Astrocyte (in vitro differentiated cells and primary cell): ENCODE measurements around the gene NDUFB11. TPM values are rescaled to one million over a fixed set of nuclear protein-coding genes. Genes with fewer than 3 reads are reported as not detected.

ENCODE experiments used
- DNase-seq: peaks from one replicate; pipeline ENCODE4 v3.0.0-alpha.2; 2010; ENCODE audit warnings: low read depth
- FAIRE-seq: peaks from 2 replicates; lab custom pipeline; 2011; peaks lifted over from hg19 to GRCh38; lab: Jason Lieb, UNC
- H2AFZ ChIP-seq: 2 replicates; pipeline ENCODE4 v1.6.0; 2012; ENCODE audit warnings: low read depth, low read length, inconsistent platforms
- H3K27ac ChIP-seq: 2 replicates; pipeline ENCODE4 v1.5.1; 2011; ENCODE audit warnings: low read depth, low read length, inconsistent platforms
- H3K27me3 ChIP-seq: 2 replicates; pipeline ENCODE4 v1.6.0; 2011; ENCODE audit warnings: low read length, inconsistent platforms; ENCODE audit not compliant: insufficient read depth
- H3K36me3 ChIP-seq: 2 replicates; pipeline ENCODE4 v1.5.1; 2011; ENCODE audit warnings: low read length, inconsistent platforms; ENCODE audit not compliant: insufficient read depth
- H3K4me1 ChIP-seq: 2 replicates; pipeline ENCODE4 v1.5.1; 2011; ENCODE audit warnings: low read length, inconsistent platforms; ENCODE audit not compliant: insufficient read depth
- H3K4me2 ChIP-seq: 2 replicates; pipeline ENCODE4 v1.6.0; 2012; ENCODE audit warnings: low read length, inconsistent platforms
- H3K4me3 ChIP-seq: 2 replicates; pipeline ENCODE4 v1.5.1; 2011; ENCODE audit warnings: low read depth, mild to moderate bottlenecking, low read length, inconsistent platforms; ENCODE audit not compliant: insufficient read depth
- H3K79me2 ChIP-seq: 2 replicates; pipeline ENCODE4 v1.6.0; 2012; ENCODE audit warnings: mild to moderate bottlenecking, low read length, inconsistent platforms; ENCODE audit not compliant: insufficient read depth
- H3K9ac ChIP-seq: 2 replicates; pipeline ENCODE4 v1.6.0; 2012; ENCODE audit warnings: mild to moderate bottlenecking, low read length, inconsistent platforms
- H3K9me3 ChIP-seq: 2 replicates; pipeline ENCODE4 v1.5.1; 2012; ENCODE audit warnings: low read depth, mild to moderate bottlenecking, low read length, inconsistent platforms; ENCODE audit not compliant: insufficient read depth
- H4K20me1 ChIP-seq: 2 replicates; pipeline ENCODE4 v1.6.0; 2012; ENCODE audit warnings: low read length, inconsistent platforms; ENCODE audit not compliant: insufficient read depth
- H3K27ac Mint-ChIP-seq: one replicate; pipeline ENCODE4 v1.8.0; 2021; ENCODE audit warnings: mild to moderate bottlenecking, mixed read lengths; ENCODE audit not compliant: unreplicated experiment
- H3K27me3 Mint-ChIP-seq: one replicate; pipeline ENCODE4 v1.8.0; 2021; ENCODE audit warnings: low read depth, mixed read lengths; ENCODE audit not compliant: unreplicated experiment
- H3K36me3 Mint-ChIP-seq: one replicate; pipeline ENCODE4 v1.8.0; 2021; ENCODE audit warnings: low read depth, mixed read lengths; ENCODE audit not compliant: unreplicated experiment
- H3K4me1 Mint-ChIP-seq: one replicate; pipeline ENCODE4 v1.8.0; 2021; ENCODE audit warnings: low read depth, mixed read lengths; ENCODE audit not compliant: unreplicated experiment
- H3K4me3 Mint-ChIP-seq: one replicate; pipeline ENCODE4 v1.8.0; 2021; ENCODE audit warnings: mild to moderate bottlenecking, moderate library complexity, mixed read lengths; ENCODE audit not compliant: unreplicated experiment
- H3K9me3 Mint-ChIP-seq: one replicate; pipeline ENCODE4 v1.8.0; 2021; ENCODE audit warnings: mild to moderate bottlenecking, mixed read lengths; ENCODE audit not compliant: unreplicated experiment
- EZH2 ChIP-seq: IDR thresholded peaks from 2 replicates; pipeline ENCODE4 v1.6.1; 2012; ENCODE audit warnings: mild to moderate bottlenecking, low read length, inconsistent platforms; ENCODE audit not compliant: insufficient read depth
- total RNA-seq: library from RNA; stranded (reverse); gene quantifications from 2 replicates; pipeline ENCODE4 v1.2.1, GENCODE V29; 2021
- TF ChIP-seq, protein P1 (sequence below): IDR thresholded peaks from 2 replicates; pipeline ENCODE4 v1.5.1; 2011; ENCODE audit warnings: low read depth, mild to moderate bottlenecking, inconsistent platforms, low read length, moderate library complexity; ENCODE audit not compliant: insufficient read depth

Gene NDUFB11
- total RNA-seq, 1 donor from 2014 or later, result 86.3 TPM

DNA sequence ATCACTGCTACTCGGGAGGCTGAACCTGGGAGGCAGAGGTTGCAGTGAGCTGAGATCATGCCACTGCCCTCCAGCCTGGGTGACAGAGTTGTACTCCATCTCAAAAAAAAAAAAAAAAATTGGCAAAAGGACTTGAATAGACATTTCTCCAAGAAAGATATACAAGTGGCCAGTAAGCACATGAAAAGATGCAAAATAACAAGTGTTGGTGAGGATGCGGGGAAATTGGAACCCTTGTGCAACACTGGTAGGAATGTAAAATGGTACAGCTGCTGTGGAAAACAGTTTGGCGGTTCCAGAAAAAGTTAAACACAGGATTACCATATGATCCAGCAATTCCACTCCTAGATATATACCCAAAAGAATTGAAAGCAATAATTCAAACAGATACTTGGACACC, 19.9 kb upstream of the NDUFB11 start:
- Histone ChIP-seq H3K36me3 (no peaks in the 10 kb centered on the region), H3K9ac (no peak overlapping the region), H3K27ac (no peak overlapping the region), H3K4me1 (no peaks in the 10 kb centered on the region), H2AFZ (no peak overlapping the region), H3K79me2 (peaks cover 72% of the 10 kb centered on the region), H3K4me2 (no peak overlapping the region), H3K27me3 (no peaks in the 10 kb centered on the region), H4K20me1 (peaks cover 14% of the 10 kb centered on the region), H3K9me3 (no peaks in the 10 kb centered on the region), H3K4me3 (no peak overlapping the region)
- TF ChIP-seq, protein P1, sequence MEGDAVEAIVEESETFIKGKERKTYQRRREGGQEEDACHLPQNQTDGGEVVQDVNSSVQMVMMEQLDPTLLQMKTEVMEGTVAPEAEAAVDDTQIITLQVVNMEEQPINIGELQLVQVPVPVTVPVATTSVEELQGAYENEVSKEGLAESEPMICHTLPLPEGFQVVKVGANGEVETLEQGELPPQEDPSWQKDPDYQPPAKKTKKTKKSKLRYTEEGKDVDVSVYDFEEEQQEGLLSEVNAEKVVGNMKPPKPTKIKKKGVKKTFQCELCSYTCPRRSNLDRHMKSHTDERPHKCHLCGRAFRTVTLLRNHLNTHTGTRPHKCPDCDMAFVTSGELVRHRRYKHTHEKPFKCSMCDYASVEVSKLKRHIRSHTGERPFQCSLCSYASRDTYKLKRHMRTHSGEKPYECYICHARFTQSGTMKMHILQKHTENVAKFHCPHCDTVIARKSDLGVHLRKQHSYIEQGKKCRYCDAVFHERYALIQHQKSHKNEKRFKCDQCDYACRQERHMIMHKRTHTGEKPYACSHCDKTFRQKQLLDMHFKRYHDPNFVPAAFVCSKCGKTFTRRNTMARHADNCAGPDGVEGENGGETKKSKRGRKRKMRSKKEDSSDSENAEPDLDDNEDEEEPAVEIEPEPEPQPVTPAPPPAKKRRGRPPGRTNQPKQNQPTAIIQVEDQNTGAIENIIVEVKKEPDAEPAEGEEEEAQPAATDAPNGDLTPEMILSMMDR, result no peak
- Mint-ChIP-seq H3K4me3 (no peak overlapping the region), H3K9me3 (no peaks in the 10 kb centered on the region), H3K4me1 (no peaks in the 10 kb centered on the region), H3K36me3 (peaks cover 1% of the 10 kb centered on the region), H3K27me3 (no peaks in the 10 kb centered on the region), H3K27ac (no peak overlapping the region)
- FAIRE-seq, result peak; percentile 90
- no peak for DNase-seq

DNA sequence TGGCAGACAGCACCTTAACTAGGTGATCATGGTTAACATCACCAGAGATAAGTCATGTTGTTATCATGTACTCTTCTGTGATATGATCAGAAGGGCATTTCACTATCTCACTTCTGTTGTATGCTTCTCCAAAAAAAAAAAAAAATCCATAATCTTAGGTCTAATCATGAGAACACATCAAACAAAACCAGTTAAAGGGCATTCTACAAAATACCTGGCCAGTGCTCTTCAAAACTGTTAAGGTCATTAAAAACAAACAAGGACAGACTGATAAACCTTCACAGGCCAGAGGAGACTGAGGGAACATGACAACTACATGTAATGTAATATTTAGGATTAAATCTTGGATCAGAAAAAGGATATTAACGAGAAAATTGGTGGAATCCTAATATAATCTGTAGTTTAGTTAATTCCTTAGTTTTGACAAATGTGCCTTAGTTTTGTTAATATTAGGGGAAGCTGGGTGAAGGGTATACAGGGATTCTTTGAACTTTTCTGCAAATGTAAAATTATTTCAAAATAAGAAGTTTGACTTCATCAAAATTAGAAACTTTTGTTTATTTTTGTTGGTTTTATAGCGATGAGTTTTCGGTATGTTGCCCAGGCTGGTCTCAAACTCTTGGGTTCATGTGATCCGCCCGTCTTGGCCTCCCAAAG, 18.6 kb upstream of the NDUFB11 start:
- no peak overlapping the region for H3K27ac Mint-ChIP-seq
- H3K9me3 Mint-ChIP-seq, result no peaks in the 10 kb centered on the region
- no peak overlapping the region for H2AFZ ChIP-seq
- no peaks in the 10 kb centered on the region for H3K4me1 ChIP-seq
- peaks cover 8% of the 10 kb centered on the region for H4K20me1 ChIP-seq
- TF ChIP-seq, protein P1, result no peak
- no peak for TF ChIP-seq EZH2
- no peaks in the 10 kb centered on the region for H3K27me3 ChIP-seq
- H3K4me3 Mint-ChIP-seq, result no peak overlapping the region
- H3K4me1 Mint-ChIP-seq, result no peaks in the 10 kb centered on the region
- H3K9ac ChIP-seq, result no peak overlapping the region
- DNase-seq, result no peak
- no peak overlapping the region for H3K27ac ChIP-seq
- no peaks in the 10 kb centered on the region for H3K9me3 ChIP-seq
- no peak overlapping the region for H3K4me2 ChIP-seq
- no peak overlapping the region for H3K4me3 ChIP-seq
- H3K36me3 ChIP-seq, result no peaks in the 10 kb centered on the region
- no peaks in the 10 kb centered on the region for H3K27me3 Mint-ChIP-seq
- H3K79me2 ChIP-seq, result peaks cover 73% of the 10 kb centered on the region
- FAIRE-seq, result peak; percentile 20
- H3K36me3 Mint-ChIP-seq, result peaks cover 1% of the 10 kb centered on the region

DNA sequence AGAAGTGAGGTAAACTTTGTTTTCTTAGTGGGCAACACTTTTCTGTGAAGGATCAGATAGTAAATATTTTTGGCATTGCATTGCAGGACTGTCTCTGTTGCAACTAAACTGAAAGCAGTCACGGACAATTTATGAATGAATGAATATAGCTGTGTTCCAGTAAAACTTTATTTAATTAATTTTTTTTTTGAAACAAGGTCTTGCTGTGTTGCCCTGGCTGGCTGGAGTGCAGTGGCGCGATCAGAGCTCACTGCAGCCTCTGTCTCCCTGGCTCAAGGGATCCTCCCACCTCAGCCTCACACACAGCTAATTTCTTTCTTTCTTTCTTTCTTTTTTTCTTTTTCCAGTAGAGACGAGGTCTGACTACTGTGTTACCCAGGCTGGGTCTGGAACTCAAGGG, 16.3 kb upstream of the NDUFB11 start:
- Histone ChIP-seq H3K4me1 (no peaks in the 10 kb centered on the region), H3K9me3 (no peaks in the 10 kb centered on the region), H4K20me1 (peaks cover 21% of the 10 kb centered on the region), H3K36me3 (peaks cover 5% of the 10 kb centered on the region), H3K4me2 (no peak overlapping the region), H3K9ac (no peak overlapping the region), H3K4me3 (no peak overlapping the region), H2AFZ (no peak overlapping the region), H3K27ac (no peak overlapping the region), H3K27me3 (no peaks in the 10 kb centered on the region), H3K79me2 (peaks cover 82% of the 10 kb centered on the region)
- H3K27me3 Mint-ChIP-seq, result no peaks in the 10 kb centered on the region
- no peak overlapping the region for H3K27ac Mint-ChIP-seq
- no peak overlapping the region for H3K4me3 Mint-ChIP-seq
- FAIRE-seq (no peak), DNase-seq (no peak)
- H3K4me1 Mint-ChIP-seq, result no peaks in the 10 kb centered on the region
- peaks cover 8% of the 10 kb centered on the region for H3K36me3 Mint-ChIP-seq
- no peaks in the 10 kb centered on the region for H3K9me3 Mint-ChIP-seq
- TF ChIP-seq, protein P1, result no peak
- no peak for TF ChIP-seq EZH2
